Activated gamma-delta T cell treated with anti-CD3 and anti-CD28 coated beads, Interleukin-2, amount 50 U/mL, for 16 hours (primary cell): Measurements from ENCODE around the gene GGT1.
"Not testable (repeated sequence)": the region's sequence is repeated elsewhere in the genome, so short reads cannot be mapped to it uniquely, and the experiment has no call there.

Experiments used
- DNase-seq: peaks from one replicate; pipeline ENCODE4 v3.0.0-alpha.2; 2020; ENCODE audit warnings: low read depth

Gene GGT1

DNA sequence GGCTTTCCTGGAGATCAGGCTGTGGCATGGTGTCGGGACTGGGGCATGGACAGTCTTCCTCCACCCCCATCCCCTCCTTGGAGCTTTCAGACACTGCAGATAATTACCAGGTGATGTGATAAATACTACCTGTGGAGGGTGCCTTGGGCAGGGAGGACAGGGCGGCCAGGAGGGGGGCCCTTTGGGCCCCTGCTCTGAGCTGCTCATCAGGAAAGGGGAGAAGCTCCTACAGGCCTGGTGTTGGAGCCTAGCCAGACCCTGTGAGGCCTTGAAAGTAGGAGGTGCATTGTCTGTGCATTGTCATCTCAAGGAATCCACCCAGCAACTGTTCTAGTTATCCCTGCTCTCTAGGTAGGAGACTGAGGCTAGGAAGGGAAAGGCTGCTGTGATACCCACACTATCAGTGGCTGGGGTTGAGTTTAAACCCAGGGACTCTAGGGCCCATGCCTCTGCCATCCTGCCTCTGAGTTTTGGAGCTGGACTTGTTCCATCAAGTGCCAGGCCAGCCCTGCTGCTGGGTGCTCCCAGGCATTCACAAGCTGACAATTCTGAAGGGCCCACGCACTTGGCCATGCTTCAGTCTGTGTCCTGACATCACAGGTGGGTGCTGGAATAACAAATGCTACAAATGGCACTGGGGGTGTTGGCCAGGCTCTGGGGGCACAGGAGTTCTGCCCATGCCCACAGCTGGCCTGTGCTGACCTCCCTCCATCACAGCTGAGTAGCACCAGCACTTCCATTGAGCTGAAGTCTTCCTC is 2.9 kb upstream of the GGT1 start:
- DNase-seq, result not testable (repeated sequence)

DNA sequence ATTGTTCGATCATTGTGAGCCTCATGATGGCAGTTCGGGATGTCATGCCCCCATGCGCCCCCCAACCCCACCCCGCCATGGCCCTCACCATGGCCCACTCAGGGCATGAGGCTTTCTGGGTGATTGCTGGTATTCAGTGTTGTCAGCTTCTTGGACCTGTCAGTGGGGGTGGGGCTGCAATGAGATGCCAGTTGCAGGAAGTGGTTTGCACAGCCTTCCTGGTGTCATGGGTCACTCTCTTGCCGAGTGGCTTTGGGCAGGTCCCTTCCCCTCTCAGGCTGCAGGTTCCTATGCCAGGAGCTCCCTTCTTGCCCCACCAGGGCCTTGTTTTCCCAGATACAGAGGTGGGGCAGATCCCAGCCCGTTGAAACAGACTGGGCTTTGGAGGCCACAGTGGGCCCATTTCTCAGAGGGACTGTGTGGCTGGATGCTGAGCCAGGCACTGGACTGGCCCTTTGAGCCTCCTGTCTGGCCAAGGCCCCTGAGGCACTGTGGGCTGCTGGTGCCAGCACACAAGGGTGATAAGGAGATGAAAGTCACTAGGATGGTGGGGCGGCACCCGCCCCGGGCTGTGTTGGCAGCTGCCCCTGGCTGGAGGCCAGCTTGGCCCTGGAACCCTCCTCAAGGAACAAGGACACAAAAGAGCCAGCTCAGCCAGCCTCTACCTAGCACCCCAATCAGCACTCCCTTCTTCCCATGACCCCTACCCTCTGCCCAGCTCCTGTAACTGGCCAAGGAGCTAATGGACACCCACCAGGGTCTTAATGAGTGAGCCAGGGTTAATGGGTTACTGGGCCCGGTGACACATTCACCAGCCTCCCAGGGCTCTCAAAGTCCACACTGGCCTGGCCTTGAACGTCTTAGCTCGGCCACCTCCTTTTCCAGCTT is 1.5 kb upstream of the GGT1 start:
- no peak for DNase-seq

- DNase-seq, result not testable (repeated sequence)
Observed at GRCh38 chr22:24602105-24602749, 766 bp upstream of the GGT1 start.

- not testable (repeated sequence) for DNase-seq
Observed at GRCh38 chr22:24603770-24604629, 1.0 kb downstream of the GGT1 start.

DNA sequence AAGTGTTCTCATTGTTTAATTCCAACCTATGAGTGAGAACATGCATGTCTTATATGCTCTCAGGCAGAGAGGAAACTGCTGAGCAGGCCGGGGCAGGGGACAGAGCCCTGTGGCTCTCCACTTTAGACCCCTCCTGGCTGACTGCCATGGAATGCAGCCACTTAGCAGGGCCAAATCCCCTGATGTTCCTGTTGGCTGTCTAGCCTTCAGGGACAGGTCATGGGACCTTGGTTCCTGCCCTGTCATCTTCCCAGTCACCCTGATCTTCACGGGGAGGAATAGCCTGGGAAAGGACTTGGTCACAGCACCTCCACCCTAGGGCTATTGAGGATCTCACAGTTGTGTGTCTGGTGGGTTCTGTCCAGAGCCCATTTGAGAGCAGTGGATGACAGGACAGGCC is 3.3 kb downstream of the GGT1 start:
- DNase-seq, result not testable (repeated sequence)

DNA sequence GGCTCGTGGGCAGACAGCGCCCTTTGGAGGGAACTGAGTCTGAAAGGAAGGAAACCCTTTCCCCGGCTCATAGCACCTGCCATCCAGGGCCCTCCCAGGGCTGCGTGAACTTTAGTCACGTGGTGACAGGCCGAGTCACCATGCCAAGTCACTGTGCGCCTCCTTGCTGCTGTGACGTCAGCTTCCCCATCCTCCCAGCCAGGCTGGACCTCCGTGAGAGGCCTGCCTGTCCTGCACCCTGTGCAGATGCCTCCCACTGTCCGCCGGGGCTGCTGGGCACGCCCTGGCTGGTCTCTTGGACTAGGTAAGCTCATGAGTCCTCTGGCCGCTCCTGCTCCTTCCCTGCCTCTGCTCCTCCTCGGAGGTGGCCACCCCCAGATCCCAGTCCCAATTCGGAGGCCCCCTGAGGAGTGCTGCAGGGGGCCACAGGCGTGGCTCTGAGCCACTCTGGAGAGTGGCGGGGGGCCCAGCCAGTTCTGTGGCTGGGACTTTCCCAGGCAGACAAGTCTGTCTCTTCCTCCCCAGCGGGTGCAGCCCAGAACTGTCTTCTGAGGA is 4.5 kb downstream of the GGT1 start:
- DNase-seq, result not testable (repeated sequence)

GRCh38 chr22:24608327-24608726 is 5.3 kb downstream of the GGT1 start:
- not testable (repeated sequence) for DNase-seq

GRCh38 chr22:24609888-24610287 is 6.9 kb downstream of the GGT1 start:
- not testable (repeated sequence) for DNase-seq

GRCh38 chr22:24614794-24615193 is 11.8 kb downstream of the GGT1 start:
- DNase-seq, result not testable (repeated sequence)

DNA sequence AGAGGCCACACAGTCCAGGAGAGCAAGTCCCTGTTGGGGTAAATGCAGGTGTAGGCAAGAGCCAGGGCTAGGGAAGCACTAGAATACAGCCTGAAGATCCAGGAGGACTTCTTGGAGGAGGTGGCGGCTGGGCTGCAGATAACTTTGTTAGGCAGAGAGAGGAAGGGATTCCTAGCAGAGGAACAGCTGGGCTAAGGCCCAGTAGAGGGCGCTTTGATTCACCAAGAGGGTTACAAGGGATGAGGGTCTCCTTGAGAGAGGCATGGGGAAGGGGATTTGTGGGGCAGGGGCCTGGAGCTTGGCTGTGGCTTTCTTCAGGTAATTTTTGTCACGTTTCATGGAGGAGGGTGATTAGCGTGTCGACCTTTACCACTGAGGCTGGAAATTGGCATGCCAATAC is 18.3 kb downstream of the GGT1 start:
- DNase-seq, result not testable (repeated sequence)

GRCh38 chr22:24622596-24622995 is 19.6 kb downstream of the GGT1 start:
- DNase-seq, result not testable (repeated sequence)

GRCh38 chr22:24627911-24628310 is 24.9 kb downstream of the GGT1 start:
- DNase-seq, result not testable (repeated sequence)

DNA sequence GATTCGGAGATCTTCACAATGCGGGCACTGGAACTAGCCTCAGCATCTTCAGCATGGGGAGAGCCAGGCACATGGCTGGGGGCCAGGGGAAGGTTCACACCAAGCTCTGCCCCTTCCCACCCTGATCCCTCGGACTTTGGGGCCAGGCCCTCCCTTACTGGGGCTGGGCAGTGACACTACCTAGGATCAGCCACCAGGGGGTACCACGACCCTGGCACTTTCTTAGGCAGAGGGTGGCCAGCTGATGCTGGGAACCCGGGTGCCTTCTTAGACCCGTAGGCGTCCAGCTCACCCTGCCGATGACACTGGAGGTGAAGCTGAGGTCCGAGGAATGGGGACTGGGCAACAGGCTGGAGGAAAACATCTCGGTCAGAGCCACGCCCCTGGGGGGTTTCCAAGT is 26.1 kb downstream of the GGT1 start:
- not testable (repeated sequence) for DNase-seq

DNA sequence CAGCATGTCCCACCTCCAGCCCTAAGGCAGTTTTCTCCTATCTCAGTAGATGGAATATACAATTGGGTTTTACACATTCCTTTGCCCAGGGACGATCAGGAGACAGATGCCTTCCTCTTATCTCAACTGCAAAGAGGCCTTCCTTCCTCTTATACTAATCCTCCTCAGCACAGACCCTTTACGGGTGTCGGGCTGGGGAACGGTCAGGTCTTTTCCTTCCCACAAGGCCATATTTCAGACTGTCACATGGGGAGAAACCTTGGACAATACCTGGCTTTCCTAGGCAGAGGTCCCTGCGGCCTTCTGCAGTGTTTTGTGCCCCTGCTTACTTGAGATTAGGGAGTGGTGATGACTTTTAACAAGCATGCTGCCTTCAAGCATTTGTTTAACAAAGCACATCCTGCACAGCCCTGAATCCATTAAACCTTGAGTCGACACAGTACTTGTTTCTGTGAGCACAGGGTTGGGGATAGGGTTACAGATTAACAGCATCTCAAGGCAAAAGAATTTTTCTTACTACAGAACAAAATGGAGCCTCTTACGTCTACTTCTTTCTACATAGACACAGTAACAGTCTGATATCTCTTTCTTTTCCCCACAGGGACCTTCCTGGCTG is 27.9 kb downstream of the GGT1 start:
- DNase-seq, result not testable (repeated sequence)

- not testable (repeated sequence) for DNase-seq
Observed at GRCh38 chr22:24631430-24632122, 28.6 kb downstream of the GGT1 start.

DNA sequence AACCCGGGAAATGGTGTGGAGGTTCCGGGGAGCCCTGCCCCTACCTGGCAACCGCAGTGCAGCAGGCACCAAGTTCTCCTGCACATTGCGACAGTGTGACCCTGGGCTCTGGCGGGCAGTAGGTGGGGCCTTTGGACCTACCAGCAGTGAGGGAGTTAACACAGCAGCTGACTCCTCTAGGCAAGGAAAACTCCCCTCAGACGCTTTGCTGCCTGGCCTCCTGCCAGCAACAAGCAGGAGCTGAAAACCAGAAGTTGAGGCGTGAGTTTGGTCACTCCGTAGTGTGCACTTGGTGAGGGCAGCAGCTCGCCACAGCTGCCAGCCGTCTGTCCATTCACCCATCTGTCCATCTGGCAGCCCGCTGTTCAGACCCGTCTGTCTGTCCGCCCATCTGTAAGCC is 29.6 kb downstream of the GGT1 start:
- DNase-seq, result not testable (repeated sequence)

GRCh38 chr22:24633231-24634023 is 30.4 kb downstream of the GGT1 start:
- not testable (repeated sequence) for DNase-seq

- not testable (repeated sequence) for DNase-seq
Observed at GRCh38 chr22:24634776-24635389, 31.9 kb downstream of the GGT1 start.

DNA sequence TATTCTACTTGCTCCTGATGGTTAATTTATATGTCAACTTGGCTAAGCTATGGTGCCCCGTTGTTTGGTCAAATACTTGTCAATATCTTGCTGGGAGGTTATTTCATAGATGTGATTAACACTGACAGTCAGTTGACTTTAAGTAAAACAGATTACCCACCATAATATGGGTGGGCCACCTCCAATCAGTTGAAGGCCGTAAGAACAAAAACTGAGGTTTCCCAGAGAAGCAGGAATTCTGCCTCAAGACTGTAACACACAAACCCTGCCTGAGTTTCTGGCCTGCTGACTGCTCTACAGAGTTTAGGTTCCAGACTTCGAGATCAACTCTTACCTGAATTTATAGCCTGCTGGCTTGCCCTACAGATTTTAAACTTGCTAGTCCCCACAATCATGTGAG is 33.5 kb downstream of the GGT1 start:
- DNase-seq, result not testable (repeated sequence)
